HG02798 (cell line): ENCODE results near the gene INMT.

ENCODE experiments used
- ATAC-seq: cut with Tn5 transposase; IDR thresholded peaks from one replicate; pipeline ENCODE4 v1.9.1; 2021; ENCODE audit warnings: mild to moderate bottlenecking; ENCODE audit not compliant: unreplicated experiment, poor library complexity

INMT gene

DNA sequence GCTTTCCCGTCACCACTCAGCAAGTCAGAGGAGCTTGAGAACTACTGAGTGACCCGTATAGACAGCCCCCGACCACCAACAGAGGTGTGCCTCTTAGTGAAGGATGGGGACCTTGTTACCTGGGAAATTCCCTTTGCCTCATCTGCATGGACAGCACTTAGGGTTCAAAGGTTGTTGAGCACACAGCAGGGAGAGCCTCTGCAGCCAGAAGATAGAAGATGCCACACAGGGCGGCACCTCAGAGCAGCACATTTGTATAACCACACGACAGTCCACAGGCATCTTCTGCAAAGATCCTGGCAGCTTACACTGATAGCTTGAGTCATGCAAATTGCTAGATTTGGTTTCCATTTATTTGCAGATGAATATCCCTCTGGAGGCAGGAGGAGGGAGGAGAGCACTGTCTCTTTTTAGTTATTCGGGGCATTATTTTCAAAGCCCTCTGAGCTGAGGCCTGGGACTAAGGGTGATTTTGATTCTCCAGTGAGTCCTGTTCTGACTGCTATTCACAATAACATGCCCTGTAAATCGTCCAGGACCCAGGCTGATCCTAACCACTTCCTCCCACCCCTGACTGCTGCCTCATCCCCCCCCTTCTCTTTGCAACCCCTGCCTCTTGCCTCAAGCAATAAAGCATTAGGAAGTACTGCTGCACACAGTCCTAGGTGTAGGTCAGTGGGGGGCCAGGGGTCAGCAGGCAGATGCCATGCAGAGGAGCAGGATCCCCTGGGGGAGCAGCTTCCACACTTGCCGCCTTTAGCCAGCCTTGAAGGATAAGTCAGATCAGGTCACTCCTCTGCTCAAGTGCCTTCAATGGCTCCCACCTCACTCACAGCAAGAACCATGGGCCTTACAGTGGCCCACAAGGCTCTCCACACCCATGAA, 24.6 kb upstream of the INMT start:
- no peak for ATAC-seq

DNA sequence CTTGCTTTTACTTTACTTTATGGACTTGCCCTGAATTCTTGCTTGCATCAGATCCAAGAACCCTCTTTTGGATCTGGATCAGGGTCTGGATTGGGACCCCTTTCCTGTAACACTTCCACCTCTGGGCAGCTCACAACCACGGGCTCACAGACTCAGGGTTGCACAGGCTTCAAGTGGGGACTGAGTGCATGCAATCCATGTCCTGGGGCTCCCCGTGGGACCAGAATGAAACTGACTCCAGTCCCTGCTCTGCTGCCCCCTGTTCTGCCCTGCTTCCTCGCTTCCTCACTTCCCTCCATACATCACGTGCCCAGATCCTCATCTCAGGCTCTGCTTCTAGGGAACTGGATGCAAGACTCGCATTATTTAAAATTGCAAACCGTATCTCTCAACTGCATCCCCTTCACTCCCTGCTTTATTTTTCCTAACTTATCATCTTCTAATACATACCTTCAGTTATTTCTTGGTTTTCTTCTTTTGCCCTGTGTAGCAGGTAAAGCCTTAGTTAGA, 23.3 kb upstream of the INMT start:
- ATAC-seq = no peak

DNA sequence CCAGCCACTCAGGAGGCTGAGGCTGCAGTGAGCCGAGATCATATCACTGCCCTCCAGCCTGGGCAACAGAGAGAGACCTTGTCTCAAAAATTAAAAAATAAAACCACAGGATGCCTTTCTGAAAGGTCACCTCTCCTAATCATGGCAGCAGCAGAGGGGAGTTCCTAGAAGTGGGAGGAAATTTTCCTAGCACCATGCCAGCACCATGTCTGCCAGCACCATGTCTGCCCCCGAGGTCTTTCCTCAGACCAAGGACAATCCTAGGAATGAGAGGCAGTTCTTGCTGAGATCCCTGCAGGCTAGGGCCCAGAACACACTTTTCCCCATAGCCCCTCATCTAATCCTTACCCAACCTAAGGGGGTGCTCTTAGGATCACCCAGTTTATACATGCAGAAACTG, 22.3 kb upstream of the INMT start:
- ATAC-seq = no peak

DNA sequence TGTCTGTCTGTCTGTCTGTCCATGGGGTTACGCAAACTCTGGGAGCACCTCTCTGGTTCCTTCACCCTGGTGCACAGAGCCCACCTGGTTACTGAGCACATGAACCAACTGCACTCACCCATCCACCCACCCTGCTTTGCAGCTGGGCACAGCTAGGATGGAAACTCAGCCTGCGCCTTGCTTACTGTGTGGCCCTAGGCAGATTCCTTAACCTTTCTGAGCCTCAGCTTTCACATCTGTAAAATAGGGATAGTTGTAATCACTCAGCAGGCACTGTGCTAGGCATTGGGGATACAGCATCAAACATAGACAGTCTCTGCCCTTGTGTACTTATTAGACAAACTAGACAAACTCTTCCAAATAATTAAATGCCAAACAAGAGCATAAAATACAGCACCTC, 21.8 kb upstream of the INMT start:
- ATAC-seq = no peak

DNA sequence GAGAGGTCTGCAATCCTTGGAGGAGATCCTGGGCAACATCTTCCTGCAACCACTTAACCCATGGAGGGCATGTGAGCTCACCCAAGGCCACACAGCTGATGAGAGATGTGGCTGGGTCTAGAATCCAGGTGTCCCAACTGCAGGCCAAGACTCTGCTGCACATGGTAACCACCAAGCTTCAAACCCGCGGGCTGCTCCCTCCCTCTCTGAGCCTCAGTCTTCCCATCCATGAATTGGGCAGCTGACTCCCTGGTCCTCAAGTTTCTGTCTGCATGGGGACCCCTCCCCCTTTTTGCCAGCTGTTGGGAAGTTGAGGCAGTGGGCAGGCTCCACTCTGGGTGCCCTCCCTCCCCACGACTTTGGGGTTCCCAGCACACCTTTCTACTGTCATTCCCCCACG, 20.9 kb upstream of the INMT start:
- no peak for ATAC-seq

DNA sequence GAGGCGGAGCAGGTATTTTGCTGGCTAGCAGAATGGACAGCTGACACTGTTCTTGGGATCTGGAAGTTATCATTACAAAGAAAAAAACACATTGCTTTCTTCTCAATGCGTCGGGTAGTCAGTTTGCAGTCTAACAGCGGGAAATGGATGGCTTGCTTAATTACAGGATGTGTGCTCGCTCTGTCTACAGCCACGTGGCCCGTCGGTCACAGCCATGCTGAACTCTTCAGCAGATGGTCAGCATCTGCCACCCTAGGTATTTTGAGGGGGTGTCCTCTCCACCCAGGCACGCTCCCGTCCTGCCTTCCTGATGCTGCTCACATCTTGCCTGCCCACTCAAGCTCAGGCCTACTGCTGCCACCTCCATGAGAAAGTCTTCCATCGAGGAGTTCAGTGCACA, 20.4 kb upstream of the INMT start:
- no peak for ATAC-seq

DNA sequence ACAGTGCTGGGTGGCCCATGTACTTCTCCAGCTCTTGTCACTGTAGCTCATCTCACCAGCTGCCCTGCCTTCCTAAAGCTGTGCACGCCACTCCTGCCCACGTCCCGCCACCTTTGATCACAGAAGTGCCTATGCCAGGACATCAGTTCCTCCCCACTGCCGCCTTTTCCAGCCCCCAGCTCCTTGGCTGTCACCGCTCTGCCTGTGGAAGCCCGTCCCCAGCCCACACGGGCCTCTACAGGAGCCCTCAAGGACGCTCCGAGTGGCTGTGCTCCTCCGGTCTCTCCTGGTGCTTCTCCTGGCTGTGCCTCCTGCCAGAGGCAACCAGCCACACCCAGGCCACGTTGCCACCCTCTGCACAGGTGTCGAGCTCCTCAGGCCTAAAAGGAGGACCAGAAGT, 19.3 kb upstream of the INMT start:
- no peak for ATAC-seq

DNA sequence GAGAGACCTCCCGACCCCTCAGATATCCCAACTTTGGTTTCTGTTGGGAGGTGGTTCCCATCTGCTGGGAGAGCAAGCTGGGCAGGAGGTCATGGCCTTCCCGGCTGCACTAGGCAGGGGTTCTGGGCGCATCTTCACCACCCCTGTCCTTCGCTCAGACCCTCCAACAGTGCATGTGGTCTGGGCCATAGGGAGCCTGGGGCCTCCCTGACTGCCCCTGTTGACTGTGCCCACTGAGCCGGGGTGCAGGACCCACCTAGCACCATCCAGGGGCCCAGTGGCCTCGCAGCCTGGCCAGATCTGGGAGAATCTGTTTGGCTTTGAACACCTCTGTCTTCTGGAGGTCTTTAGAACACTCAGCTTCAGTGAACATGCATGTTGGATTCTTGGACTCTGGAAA, 18.7 kb upstream of the INMT start:
- ATAC-seq = no peak

DNA sequence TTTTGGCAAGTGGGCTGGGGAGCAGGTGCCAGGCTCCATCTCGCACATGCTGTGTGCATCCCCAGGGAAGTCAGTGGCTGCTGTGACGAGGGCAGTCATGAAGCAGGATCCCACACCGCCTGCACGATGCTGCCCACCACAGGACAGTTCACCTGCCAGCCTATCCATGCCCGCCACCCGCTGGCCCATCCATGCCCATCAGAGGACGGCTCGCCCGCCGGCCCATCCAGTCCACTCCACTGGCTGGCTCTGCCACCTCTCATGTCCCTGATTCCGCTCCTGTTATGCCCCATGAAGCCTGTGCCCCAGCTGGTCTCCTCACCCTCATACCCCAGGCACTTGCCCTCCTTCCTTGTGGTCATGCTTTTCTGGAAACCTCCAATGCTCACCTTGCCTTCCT, 18.2 kb upstream of the INMT start:
- no peak for ATAC-seq

DNA sequence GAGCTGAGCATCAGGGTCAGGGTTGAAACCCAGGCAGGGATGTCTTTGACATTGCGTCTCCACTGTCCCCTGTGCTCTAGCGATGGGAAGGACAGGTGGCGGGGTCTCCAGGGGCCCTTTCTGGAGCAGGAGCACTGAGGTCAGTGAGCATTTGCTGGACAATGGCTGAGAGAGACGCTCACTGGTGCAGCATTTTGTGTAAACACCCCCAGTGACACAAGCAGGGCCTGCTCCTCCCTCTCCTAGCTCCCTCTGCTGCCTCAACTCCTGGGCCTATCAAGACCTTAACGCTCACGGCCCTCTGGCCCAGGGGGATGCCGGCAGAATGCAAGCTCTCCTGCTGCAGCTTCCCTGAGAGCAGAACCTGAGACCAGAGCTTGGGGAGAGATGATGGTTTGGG, 17.4 kb upstream of the INMT start:
- ATAC-seq = no peak

DNA sequence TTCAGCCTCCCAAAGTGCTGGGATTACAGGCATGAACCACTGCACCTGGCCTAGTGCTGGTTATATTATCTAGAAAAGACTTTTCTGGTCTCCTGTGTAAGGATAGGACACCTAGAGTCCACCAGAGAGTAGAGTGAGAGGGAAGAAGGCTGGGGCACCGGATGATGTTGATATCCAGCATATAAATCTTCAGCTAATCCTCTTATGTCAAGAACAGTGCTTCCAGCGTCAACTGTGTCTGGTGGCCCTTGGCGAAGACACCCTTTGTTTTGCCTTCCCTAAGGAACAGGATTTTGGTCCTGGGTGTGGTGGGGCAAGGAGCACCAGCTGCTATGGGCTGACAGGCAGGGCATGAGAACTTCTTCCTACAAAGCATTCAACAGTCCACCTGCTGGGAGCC, 16.3 kb upstream of the INMT start:
- no peak for ATAC-seq

DNA sequence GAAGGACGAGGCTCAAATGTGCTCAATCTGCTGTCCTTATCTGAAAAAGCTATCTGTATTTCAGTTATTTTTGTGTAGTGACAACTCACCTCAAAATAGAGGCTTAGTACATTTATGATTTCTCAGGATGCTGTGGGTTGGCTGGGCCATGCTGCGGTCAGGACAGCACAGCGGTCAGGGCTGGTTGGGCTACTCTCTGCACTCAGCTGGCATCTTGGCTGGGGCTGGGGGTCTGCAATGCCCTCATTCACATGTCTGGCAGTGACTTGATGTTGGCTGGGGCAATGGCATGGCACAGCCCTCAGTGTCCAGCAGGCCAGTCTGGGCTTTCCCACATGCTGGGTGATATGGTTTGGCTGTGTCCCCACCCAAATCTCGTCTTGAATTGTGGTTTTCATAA, 15.6 kb upstream of the INMT start:
- no peak for ATAC-seq

DNA sequence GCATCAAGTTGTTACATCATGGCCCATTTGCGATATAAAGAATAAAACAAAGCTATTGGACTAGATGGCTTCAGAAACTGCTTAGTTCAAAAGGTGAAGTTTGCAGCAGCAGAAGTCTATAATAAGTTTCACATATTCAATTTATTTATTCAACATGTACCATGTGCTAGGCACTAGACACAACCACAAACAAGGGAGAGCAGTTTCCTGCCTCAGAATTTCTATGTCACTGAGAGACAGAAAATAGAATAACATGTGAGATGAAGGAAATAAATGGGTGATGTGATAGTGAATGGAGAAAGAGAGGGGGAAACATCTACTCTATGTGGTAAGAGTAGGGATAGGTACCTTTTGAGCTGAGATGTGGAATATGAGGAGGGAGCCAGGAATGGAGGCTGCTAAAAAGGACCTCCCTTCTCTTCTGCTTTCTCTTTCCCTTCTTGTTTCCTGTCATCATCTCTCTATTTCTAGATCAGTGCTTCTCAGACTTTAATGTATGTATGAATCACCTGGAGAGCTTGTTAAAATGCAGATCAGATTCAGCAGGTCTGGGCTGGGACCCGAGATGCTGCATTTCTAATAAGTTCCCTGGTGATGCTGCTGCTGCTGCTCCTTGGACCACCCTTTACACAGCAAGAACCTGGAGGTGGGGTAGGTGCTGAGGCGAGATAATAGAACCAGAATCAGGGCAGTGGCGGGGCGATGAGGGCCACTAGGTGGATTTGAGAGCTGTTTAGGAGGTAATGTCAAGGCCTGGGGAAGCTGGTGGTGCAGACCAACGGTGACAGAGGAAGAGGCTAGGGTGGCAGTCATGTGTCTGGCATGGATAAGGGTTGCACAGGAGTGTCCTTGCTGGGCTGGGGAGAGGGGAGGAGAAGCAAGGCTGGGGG, 13.7 kb upstream of the INMT start:
- no peak for ATAC-seq

DNA sequence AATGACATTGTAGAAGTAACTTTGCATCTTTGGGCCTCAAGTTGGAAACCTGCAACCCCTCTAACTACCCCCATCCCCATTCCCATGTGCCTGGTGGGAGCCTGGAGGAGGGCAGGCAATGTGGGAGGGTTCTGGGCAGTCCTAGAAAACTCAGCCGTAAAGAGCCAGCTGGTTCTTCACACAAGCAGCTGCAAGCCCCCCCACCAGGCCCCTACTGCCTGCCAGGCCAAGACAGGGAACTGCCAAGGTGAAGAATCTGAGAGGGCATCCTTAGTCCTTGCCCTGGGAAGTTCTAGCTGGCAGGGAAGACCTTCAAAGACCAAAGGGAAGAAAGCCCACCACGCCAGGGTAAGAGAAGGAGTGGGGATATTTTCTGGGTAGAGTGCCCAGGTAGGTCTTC, 12.2 kb upstream of the INMT start:
- no peak for ATAC-seq

DNA sequence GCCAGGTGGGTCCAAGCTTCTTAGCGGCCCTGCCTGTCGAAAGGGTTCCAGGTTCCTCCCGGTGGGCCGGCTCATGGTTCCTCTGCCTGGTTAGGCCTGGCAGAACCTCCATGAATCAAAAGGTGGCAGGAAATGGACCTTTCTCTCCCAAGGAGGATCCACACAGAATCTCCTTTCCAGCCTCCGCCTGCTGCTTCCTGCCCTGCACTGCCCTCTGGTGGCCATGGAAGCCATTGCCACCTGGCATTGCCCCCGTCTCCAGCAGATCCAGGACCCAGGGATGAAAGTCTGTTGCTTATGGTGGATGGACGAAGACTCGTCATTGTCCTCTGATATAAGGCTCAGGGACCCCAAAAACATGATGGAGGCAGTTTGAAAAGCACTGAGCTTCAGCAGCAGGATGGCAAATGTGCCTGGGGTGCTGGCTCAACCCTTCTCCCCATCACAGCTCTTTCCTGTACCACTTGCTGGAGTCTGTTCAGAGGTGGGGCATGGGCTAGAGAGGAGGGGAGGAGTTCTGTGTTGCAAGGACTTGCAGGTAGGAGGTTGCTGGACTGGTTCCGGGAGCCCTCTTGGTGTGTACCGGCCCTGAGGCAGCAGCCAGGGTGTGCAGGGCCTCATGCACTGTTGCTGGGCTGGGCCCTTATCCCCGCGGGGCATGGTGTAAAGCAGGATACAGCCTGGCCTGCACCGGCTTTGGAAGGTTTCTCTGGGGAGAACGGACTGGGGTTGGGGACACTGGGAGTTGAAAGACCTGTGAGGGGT, 11.3 kb upstream of the INMT start:
- ATAC-seq = peak; percentile 66

DNA sequence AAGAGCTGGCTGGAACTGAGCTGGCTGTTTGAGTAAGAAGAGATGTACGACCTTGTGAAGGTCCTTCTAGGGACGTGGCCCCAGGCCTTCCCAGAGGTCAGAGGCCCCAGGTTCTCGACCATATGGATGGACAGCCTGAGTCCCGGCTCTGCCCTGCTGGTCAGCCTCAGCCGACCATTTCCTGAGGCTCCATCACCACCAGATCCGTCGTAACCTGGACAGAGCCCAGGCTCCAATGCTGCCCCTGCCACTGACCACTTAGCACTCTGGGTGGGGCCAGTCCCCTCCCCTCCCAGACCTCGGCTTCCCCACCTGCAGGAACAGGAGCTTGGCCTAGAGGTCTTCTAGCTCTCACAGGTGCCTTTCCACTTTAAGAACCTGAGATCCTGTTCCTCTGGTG, 10.6 kb upstream of the INMT start:
- ATAC-seq = no peak

DNA sequence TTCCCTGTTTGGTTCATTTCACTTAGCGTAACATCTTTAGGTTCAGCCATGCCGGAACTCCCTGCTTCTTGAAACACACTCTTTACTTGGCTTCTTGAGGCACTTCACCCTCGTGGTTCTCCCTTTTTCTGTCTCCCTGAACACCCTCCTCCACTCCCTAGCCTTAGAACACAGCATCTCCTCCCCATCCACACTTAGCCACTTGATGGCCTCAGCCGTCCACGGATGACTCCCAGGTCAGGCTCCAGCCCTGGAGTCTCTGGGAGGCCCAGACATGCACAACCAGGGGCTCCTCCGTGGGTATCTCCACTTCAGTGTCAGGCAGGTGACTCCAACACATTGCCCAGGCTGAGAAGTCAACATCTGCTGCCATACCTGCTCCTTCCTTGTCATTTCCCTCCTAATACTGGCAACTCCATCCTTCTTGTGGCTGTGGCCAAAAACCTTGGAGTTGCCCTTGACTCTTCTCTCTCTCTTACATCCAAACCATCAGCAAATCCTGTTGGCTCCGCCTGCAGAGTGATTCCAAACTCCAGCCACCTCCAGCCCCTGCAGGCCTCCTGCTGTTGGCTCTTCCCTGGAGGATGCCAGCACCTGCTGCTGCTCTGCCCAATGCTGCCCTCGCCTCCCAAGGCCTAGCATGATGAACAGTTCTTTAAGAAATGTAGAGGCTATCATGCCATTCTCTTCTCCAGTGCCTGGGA, 8.4 kb upstream of the INMT start:
- ATAC-seq = no peak

DNA sequence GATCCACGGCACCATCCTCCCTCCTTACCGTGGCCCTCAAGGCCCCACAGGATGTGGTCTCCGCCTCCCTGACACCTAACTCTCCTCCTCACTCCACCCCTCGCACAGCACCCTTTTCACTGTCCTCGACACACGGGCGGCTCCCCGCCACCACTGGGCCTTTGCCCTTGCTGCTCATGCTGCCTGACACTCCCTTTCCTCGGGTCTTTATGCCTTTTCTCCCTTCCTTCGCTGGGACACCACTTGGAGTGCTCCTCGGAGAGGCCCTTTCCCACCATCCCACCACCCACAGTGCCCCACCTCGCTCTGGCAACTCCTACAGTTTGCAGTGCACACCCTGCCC, 7.9 kb upstream of the INMT start:
- ATAC-seq = no peak

DNA sequence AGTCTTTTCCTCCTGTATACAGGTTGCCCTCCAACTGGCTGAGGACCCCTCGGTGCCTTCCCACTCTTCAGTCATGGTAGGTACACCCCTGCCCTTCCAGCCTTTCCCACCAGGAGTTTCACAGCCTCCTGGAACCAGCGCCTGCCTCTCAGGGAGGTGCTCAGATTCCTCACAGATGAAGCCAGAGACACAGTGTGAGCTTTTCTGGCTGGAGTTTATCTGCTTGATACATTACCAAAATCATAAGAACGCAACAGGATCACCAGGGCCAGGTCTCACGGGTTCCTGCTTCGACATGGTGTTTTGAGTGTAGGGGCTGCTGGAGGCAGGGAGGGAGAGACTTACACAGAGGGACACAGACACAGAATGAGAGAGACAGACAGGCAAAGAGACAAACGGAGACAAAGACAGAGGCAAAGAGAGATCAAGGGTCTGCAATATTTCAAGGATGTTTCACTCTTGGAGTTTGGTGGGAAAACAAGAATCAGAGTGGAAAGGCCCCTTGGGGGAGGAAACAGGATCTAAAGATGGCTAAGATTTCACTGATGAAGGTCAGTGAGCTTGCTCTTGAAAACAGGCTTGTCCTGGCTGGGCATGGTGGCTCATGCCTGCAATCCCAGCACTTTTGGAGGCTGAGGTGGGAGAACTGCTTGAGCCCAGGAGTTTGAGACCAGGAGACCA, 6.5 kb upstream of the INMT start:
- ATAC-seq = no peak

DNA sequence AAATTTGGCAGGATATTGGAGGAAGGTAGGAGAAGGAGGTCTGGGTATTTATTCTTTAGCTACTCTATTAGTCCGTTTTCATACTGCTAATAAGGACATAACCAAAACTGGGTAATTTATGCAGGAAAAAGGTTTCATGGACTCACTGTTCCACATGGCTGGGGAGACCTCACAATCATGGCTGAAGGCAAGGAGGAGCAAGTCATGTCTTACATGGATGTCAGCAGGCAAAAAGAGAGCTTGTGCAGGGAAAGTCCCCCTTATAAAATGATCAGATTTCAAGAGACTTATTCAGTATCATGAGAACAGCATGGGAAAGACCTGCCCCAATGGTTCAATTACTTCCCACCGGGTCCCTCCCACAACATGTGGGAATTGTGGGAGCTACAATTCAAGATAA, 1.9 kb upstream of the INMT start:
- ATAC-seq = no peak
